Activated B cell treated with CpG ODN at 0.5 μM for 24 hours (primary cell): ENCODE measurements around the gene RASGEF1C. TPM values are rescaled to one million over a fixed set of nuclear protein-coding genes. Genes with fewer than 3 reads are reported as not detected.

ENCODE experiments used
- ATAC-seq: fragments of 200-7000 bp; cut with Tn5 transposase; one replicate; pipeline ENCODE4 v1.10.0; 2021; ENCODE audit warnings: low read depth, mild to moderate bottlenecking, moderate library complexity
- CTCF ChIA-PET: fragments of 350-600 bp; sonication (Branson Sonifier 250); formaldehyde crosslinking; loops from one replicate; lab custom pipeline; 2021; ENCODE audit warnings: antibody characterized with exemption; lab: Charles Lee
- POLR2A ChIA-PET: fragments of 350-600 bp; sonication (Branson Sonifier 250); formaldehyde crosslinking; loops from one replicate; lab custom pipeline; 2021; ENCODE audit warnings: antibody characterized with exemption; lab: Charles Lee
- DNase-seq: peaks from one replicate; pipeline ENCODE4 v3.0.0; 2022
- H3K27ac Mint-ChIP-seq: one replicate; pipeline ENCODE4 v1.8.0; 2020; ENCODE audit warnings: mixed read lengths
- H3K27me3 Mint-ChIP-seq: one replicate; pipeline ENCODE4 v1.8.0; 2021; ENCODE audit warnings: mixed read lengths
- H3K36me3 Mint-ChIP-seq: one replicate; pipeline ENCODE4 v1.8.0; 2021; ENCODE audit warnings: low read depth, mixed read lengths
- H3K4me1 Mint-ChIP-seq: one replicate; pipeline ENCODE4 v1.8.0; 2021; ENCODE audit warnings: mixed read lengths
- H3K4me3 Mint-ChIP-seq: one replicate; pipeline ENCODE4 v1.8.0; 2020; ENCODE audit warnings: mild to moderate bottlenecking, mixed read lengths
- H3K9me3 Mint-ChIP-seq: one replicate; pipeline ENCODE4 v1.8.0; 2020; ENCODE audit warnings: mixed read lengths
- intact Hi-C: fragments of 100-400 bp; cut with micrococcal nuclease; formaldehyde crosslinking; loops from one replicate; pipeline ENCODE4 v1.15.1; 2024
- total RNA-seq: library from RNA; stranded (reverse); gene quantifications from 2 replicates; pipeline ENCODE4 v1.2.3, GENCODE V29; 2022
- TF ChIP-seq, protein P1 (sequence below): fragments of 200-600 bp; IDR thresholded peaks from one replicate; pipeline ENCODE4 v1.8.0; 2022; ENCODE audit warnings: antibody characterized with exemption, mild to moderate bottlenecking

Gene RASGEF1C
- total RNA-seq, 1 donor from 2014 or later, result not detected

- ChIA-PET CTCF (no interaction called here), POLR2A (no interaction called here)
- no peaks in the 10 kb centered on the region for H3K4me1 Mint-ChIP-seq
- H3K27me3 Mint-ChIP-seq, result peaks cover 2% of the 10 kb centered on the region
- no peak overlapping the region for H3K27ac Mint-ChIP-seq
- TF ChIP-seq, protein P1, sequence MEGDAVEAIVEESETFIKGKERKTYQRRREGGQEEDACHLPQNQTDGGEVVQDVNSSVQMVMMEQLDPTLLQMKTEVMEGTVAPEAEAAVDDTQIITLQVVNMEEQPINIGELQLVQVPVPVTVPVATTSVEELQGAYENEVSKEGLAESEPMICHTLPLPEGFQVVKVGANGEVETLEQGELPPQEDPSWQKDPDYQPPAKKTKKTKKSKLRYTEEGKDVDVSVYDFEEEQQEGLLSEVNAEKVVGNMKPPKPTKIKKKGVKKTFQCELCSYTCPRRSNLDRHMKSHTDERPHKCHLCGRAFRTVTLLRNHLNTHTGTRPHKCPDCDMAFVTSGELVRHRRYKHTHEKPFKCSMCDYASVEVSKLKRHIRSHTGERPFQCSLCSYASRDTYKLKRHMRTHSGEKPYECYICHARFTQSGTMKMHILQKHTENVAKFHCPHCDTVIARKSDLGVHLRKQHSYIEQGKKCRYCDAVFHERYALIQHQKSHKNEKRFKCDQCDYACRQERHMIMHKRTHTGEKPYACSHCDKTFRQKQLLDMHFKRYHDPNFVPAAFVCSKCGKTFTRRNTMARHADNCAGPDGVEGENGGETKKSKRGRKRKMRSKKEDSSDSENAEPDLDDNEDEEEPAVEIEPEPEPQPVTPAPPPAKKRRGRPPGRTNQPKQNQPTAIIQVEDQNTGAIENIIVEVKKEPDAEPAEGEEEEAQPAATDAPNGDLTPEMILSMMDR, result no peak
- no peak overlapping the region for H3K4me3 Mint-ChIP-seq
- no peak for ATAC-seq
- H3K9me3 Mint-ChIP-seq, result no peaks in the 10 kb centered on the region
- DNase-seq, result no peak
- intact Hi-C loops, result no loop called here
- H3K36me3 Mint-ChIP-seq, result no peaks in the 10 kb centered on the region
These were observed 88.5 kb downstream of the RASGEF1C start for GRCh38 chr5:180120237-180121101.

DNA sequence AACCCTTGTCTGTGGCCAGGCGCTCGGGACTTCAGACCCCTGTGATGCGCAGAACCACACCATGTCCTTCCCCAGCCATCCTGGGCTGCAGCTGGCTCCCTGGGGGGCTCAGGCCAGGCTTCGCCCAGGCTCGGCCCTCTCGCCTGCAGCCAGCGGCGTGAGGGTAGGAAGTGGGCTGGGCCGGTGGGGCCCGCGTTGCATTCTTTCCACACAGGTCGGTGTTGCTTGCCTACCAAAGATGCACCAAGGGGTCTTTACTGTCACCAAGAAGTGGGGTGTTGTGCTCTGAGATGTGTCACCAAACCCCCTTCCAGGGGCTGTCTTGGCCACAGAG lies 89.1 kb downstream of the RASGEF1C start:
- intact Hi-C loops, result no loop called here
- Mint-ChIP-seq H3K27me3 (no peaks in the 10 kb centered on the region), H3K4me1 (no peaks in the 10 kb centered on the region), H3K27ac (no peak overlapping the region), H3K9me3 (no peaks in the 10 kb centered on the region), H3K4me3 (no peak overlapping the region), H3K36me3 (no peaks in the 10 kb centered on the region)
- TF ChIP-seq, protein P1, result no peak
- no peak for ATAC-seq
- ChIA-PET CTCF (no interaction called here), POLR2A (no interaction called here)
- no peak for DNase-seq

DNA sequence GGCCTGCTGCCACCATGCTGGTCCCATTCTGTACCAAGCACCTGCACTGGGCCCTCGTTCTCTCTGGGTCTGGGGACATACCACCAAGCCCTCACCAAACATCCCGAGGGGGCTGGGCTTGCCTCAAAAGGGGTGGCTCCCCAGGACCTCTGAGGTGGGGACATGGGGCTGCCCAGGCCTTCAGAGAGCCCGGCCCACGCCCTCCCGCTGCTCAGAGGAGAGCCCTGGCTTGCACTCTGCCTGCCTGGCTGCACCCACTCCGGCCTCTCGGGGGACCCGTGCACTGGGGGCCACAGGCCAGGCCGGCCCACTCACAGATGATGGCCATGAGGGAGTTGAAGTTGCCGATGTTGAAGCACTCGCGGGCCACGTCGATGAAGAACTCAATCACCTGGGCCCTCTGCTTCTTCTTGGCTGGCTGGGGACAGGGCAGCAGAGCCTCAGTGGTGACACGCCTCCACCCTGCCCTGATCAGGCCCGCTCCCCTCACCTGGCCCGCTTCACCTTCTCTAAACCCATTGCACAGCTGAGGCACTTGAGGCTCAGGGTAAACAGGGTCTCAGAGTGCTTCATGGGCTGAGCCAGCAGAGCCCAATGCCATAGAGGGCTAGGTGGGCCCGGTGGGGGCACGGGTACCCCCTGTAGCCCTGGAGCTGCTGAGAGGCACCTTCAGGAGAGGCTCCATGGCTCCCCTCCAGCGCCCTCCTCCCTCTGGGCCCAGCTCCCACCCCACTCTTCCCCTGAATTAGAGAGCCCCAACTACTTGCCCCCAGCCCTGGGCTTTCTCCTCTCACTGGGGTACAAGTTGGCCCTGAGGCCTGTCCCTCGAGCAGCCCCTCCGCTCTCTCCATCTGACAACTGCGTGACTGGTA lies 89.7 kb downstream of the RASGEF1C start:
- TF ChIP-seq, protein P1, result no peak
- no peaks in the 10 kb centered on the region for H3K36me3 Mint-ChIP-seq
- no peaks in the 10 kb centered on the region for H3K27me3 Mint-ChIP-seq
- intact Hi-C loops, result no loop called here
- H3K9me3 Mint-ChIP-seq, result no peaks in the 10 kb centered on the region
- no peak overlapping the region for H3K4me3 Mint-ChIP-seq
- ChIA-PET POLR2A (no interaction called here), CTCF (no interaction called here)
- DNase-seq, result peak; percentile 8
- ATAC-seq, result no peak
- H3K4me1 Mint-ChIP-seq, result no peaks in the 10 kb centered on the region
- no peak overlapping the region for H3K27ac Mint-ChIP-seq

GRCh38 chr5:180118391-180118791 lies 90.6 kb downstream of the RASGEF1C start:
- intact Hi-C loops, result no loop called here
- TF ChIP-seq, protein P1, result no peak
- ChIA-PET POLR2A (no interaction called here), CTCF (no interaction called here)
- DNase-seq (peak; percentile 7), ATAC-seq (no peak)
- Mint-ChIP-seq H3K27me3 (no peaks in the 10 kb centered on the region), H3K36me3 (no peaks in the 10 kb centered on the region), H3K4me3 (no peak overlapping the region), H3K4me1 (no peaks in the 10 kb centered on the region), H3K9me3 (no peaks in the 10 kb centered on the region), H3K27ac (no peak overlapping the region)

DNA sequence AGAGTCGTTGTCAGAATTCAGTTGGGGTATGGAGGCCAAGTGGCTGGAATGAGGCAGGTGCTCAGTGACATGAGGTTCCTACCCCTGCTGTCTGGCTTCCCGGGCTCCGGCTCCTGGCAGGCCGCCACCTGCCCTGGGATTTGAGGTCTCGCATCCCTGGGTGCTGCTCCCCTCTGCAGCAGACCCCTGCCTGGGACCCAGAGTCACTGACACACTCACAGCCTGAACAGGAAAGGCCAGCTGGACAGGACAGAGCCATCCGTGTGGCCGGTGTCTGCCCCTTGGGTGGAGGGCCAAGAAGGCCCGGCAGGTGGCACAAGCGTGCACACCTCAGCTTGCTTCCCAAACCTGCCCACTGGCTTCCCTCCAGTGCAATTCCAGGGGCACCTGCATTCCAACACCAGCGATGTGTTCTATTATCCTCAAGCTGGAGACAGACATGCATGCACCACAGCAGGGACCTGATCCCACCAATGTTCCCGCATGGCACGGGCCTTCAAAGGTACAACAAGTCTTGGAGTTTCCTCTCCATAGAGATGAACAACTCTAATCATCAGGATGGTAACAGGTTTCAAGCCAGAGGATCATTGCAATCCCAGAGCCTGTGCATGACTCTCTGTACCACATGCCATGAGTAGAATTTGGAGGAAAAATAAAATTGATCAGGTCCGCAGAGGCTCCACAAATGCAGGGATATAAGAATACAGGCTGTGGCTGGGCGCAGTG lies 91.8 kb downstream of the RASGEF1C start:
- no peak overlapping the region for H3K4me3 Mint-ChIP-seq

More for the DNA sequence above, 91.8 kb downstream of the RASGEF1C start:
- TF ChIP-seq, protein P1, result no peak
- CTCF ChIA-PET, result no interaction called here
- no peaks in the 10 kb centered on the region for H3K4me1 Mint-ChIP-seq
- DNase-seq (no peak), ATAC-seq (no peak)
- H3K27ac Mint-ChIP-seq, result no peak overlapping the region
- no peaks in the 10 kb centered on the region for H3K27me3 Mint-ChIP-seq
- intact Hi-C loops, result no loop called here
- H3K36me3 Mint-ChIP-seq, result no peaks in the 10 kb centered on the region
- POLR2A ChIA-PET, result no interaction called here
- no peaks in the 10 kb centered on the region for H3K9me3 Mint-ChIP-seq
